IMR-90 (cell line): ENCODE results near the gene CALY.

ENCODE experiments used
- FOS ChIP-seq: fragments of 150-350 bp; IDR thresholded peaks from 2 replicates; pipeline ENCODE4 v1.6.1; 2016; ENCODE audit warnings: low read depth, low read length
- MAFK ChIP-seq: IDR thresholded peaks from 2 replicates; pipeline ENCODE4 v1.6.1; 2012; ENCODE audit warnings: low read depth, low read length, improper control_type of control experiment
- TF ChIP-seq, protein P1 (sequence below): conservative IDR thresholded peaks from 2 replicates; pipeline ENCODE4 v1.5.1; 2012; ENCODE audit warnings: mild to moderate bottlenecking, low read depth, low read length, improper control_type of control experiment
- TF ChIP-seq, protein P2 (sequence below): fragments of 150-350 bp; IDR thresholded peaks from 2 replicates; pipeline ENCODE4 v1.6.1; 2017; ENCODE audit warnings: mild to moderate bottlenecking, antibody characterized with exemption, low read length, low read depth

DNA sequence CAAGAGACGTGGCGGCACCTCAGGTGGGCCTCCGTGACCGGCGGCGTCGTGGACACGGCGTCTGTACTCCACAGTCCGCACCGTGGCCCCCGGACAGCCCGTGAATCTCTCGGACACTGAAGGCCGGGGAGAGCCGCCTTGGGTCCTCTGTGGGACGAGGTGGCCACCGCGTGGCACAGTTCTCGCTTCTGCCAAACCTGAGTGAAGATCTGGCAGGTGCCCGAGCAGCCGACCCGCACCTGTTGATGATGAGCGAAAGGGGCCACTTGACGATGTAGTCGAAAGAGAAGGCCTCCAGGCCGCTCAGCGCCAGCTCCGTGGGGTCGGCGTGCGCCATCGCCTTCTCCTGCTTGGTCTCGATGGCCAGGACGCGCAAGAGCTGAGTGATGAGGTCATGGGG is 51.5 kb downstream of the CALY start:
- TF ChIP-seq MAFK (no peak), FOS (no peak)
- TF ChIP-seq, protein P1, sequence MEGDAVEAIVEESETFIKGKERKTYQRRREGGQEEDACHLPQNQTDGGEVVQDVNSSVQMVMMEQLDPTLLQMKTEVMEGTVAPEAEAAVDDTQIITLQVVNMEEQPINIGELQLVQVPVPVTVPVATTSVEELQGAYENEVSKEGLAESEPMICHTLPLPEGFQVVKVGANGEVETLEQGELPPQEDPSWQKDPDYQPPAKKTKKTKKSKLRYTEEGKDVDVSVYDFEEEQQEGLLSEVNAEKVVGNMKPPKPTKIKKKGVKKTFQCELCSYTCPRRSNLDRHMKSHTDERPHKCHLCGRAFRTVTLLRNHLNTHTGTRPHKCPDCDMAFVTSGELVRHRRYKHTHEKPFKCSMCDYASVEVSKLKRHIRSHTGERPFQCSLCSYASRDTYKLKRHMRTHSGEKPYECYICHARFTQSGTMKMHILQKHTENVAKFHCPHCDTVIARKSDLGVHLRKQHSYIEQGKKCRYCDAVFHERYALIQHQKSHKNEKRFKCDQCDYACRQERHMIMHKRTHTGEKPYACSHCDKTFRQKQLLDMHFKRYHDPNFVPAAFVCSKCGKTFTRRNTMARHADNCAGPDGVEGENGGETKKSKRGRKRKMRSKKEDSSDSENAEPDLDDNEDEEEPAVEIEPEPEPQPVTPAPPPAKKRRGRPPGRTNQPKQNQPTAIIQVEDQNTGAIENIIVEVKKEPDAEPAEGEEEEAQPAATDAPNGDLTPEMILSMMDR = no peak
- TF ChIP-seq, protein P2, sequence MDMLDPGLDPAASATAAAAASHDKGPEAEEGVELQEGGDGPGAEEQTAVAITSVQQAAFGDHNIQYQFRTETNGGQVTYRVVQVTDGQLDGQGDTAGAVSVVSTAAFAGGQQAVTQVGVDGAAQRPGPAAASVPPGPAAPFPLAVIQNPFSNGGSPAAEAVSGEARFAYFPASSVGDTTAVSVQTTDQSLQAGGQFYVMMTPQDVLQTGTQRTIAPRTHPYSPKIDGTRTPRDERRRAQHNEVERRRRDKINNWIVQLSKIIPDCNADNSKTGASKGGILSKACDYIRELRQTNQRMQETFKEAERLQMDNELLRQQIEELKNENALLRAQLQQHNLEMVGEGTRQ = no peak
